ENCODE data around the gene METTL4. TPM values are rescaled to one million over a fixed set of nuclear protein-coding genes. Genes with fewer than 3 reads are reported as not detected.

Gene METTL4
- total RNA-seq, 1 experiment from 2014 or later: 23.9 TPM

DNA sequence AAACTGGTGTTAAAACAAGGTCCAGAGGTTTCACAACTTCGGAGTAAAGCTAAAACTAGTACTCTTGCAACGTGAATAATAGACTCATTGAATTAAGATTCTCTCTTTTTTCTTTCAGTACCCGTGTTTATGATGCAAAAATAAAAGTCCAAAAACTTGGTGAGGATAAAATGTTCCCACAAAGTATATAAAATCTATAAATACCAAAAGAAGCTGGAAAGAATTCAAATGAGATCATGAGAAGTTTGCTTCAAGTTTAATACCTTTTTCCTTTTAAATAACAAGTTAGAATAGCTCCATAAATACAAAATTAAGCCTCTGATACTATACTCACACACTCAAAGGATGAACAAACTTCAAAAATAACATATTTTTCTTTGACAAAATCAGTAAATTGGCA lies 34.0 kb downstream of the METTL4 start:
- ChIA-PET CTCF (interaction anchor here (0.5 to 0.6 kb wide), 2 partner anchors 17 to 1783 kb away, joined by 4 read pairs; no protein-coding TSS in a partner anchor), POLR2A (ENCODE audit: unreplicated experiment) (no interaction called here)
- Histone ChIP-seq H2AFZ (no peak overlapping the region), H3K27me3 (ENCODE audit: insufficient read depth, low read depth) (no peaks in the 10 kb centered on the region), H3K9me3 (ENCODE audit: insufficient read depth, low read depth) (no peaks in the 10 kb centered on the region), H3K36me3 (ENCODE audit: low read depth) (peaks cover 21% of the 10 kb centered on the region), H3K9me2 (ENCODE audit: insufficient read depth) (no peaks in the 10 kb centered on the region), H3F3A (ENCODE audit: insufficient read depth, low read depth) (no peaks in the 10 kb centered on the region), H4K20me1 (ENCODE audit: insufficient read depth) (no peaks in the 10 kb centered on the region), H3K4me1 (replicated peaks; ENCODE audit: insufficient read depth) (peaks cover 6% of the 10 kb centered on the region; the same call in 1 of the 2 replicates), H3K79me2 (ENCODE audit: low read depth) (no peaks in the 10 kb centered on the region), H3K4me2 (no peak overlapping the region), H3K4me3 (no peak overlapping the region), H3K27ac (no peak overlapping the region)
- intact Hi-C loops (cut with micrococcal nuclease; ENCODE audit: unreplicated experiment): no loop called here
- no peak for TF ChIP-seq EZH2 (IDR thresholded peaks at IDR 0.05; ENCODE audit: low read depth)
- TF ChIP-seq, protein P1, sequence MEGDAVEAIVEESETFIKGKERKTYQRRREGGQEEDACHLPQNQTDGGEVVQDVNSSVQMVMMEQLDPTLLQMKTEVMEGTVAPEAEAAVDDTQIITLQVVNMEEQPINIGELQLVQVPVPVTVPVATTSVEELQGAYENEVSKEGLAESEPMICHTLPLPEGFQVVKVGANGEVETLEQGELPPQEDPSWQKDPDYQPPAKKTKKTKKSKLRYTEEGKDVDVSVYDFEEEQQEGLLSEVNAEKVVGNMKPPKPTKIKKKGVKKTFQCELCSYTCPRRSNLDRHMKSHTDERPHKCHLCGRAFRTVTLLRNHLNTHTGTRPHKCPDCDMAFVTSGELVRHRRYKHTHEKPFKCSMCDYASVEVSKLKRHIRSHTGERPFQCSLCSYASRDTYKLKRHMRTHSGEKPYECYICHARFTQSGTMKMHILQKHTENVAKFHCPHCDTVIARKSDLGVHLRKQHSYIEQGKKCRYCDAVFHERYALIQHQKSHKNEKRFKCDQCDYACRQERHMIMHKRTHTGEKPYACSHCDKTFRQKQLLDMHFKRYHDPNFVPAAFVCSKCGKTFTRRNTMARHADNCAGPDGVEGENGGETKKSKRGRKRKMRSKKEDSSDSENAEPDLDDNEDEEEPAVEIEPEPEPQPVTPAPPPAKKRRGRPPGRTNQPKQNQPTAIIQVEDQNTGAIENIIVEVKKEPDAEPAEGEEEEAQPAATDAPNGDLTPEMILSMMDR (conservative IDR thresholded peaks at IDR 0.05): no peak
- no TSS peak for BruUV-seq (replicated peaks)
- no peak for DNase-seq

DNA sequence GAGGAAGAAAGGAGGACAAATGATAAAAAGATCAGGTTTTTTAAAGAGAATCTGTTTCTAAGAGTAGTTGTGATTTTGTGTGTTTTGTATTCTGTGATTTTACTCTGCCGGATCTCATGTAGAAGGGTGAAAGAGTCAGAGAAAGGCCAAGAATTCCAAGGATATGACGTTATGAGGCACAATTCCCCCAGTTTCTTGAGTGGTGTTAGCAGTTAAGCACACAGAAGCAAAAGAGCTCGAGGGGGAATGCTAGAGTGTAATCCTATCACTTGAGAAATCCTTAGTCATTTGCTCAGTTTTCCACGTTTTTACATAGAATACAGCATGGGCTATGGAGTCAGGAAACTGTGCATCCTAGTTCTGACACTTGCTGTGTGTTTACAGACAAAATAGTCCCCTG lies 34.8 kb downstream of the METTL4 start:
- no peak for DNase-seq
- Histone ChIP-seq H3K4me3 (no peak overlapping the region), H3K9me3 (ENCODE audit: insufficient read depth, low read depth) (no peaks in the 10 kb centered on the region), H3K4me1 (replicated peaks; ENCODE audit: insufficient read depth) (peaks cover 2% of the 10 kb centered on the region; the same call in 1 of the 2 replicates), H4K20me1 (ENCODE audit: insufficient read depth) (no peaks in the 10 kb centered on the region), H2AFZ (no peak overlapping the region), H3K27ac (no peak overlapping the region), H3K9me2 (ENCODE audit: insufficient read depth) (no peaks in the 10 kb centered on the region), H3K36me3 (ENCODE audit: low read depth) (peaks cover 20% of the 10 kb centered on the region), H3K79me2 (ENCODE audit: low read depth) (no peaks in the 10 kb centered on the region), H3K4me2 (no peak overlapping the region), H3F3A (ENCODE audit: insufficient read depth, low read depth) (no peaks in the 10 kb centered on the region), H3K27me3 (ENCODE audit: insufficient read depth, low read depth) (no peaks in the 10 kb centered on the region)
- ChIA-PET CTCF (no interaction called here), POLR2A (ENCODE audit: unreplicated experiment) (no interaction called here)
- no TSS peak for BruUV-seq (replicated peaks)
- TF ChIP-seq EZH2 (IDR thresholded peaks at IDR 0.05; ENCODE audit: low read depth): no peak
- TF ChIP-seq, protein P1 (conservative IDR thresholded peaks at IDR 0.05): no peak
- intact Hi-C loops (cut with micrococcal nuclease; ENCODE audit: unreplicated experiment): no loop called here

DNA sequence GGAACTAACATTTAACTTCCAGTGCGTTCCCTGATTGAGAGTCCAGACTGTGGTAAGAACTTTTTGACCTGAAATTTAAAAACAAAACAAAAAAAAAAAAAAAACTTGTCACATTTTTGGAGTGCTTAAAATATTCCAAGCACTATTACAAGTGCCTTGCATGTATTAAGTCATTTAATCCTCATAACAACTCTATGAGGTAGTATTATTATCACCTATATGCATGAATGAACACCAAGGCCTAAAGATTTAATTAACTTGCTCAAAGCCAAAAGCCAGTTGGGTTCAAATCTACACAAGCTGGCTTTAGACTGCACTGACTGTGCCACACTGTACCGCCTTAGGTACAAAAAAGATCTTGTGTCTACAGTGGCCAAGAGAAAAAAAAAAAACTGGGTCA lies 35.2 kb downstream of the METTL4 start:
- DNase-seq: no peak
- Histone ChIP-seq H2AFZ (no peak overlapping the region), H4K20me1 (ENCODE audit: insufficient read depth) (no peaks in the 10 kb centered on the region), H3K27me3 (ENCODE audit: insufficient read depth, low read depth) (no peaks in the 10 kb centered on the region), H3K9me3 (ENCODE audit: insufficient read depth, low read depth) (no peaks in the 10 kb centered on the region; the same call in 1 of the 2 replicates), H3K4me1 (replicated peaks; ENCODE audit: insufficient read depth) (no peaks in the 10 kb centered on the region), H3K36me3 (ENCODE audit: low read depth) (peaks cover 17% of the 10 kb centered on the region), H3K9me2 (ENCODE audit: insufficient read depth) (no peaks in the 10 kb centered on the region), H3K4me2 (no peak overlapping the region), H3K4me3 (no peak overlapping the region), H3K79me2 (ENCODE audit: low read depth) (no peaks in the 10 kb centered on the region), H3K27ac (no peak overlapping the region), H3F3A (ENCODE audit: insufficient read depth, low read depth) (no peaks in the 10 kb centered on the region)
- intact Hi-C loops (cut with micrococcal nuclease; ENCODE audit: unreplicated experiment): no loop called here
- TF ChIP-seq, protein P1 (conservative IDR thresholded peaks at IDR 0.05): no peak
- no peak for TF ChIP-seq EZH2 (IDR thresholded peaks at IDR 0.05; ENCODE audit: low read depth)
- BruUV-seq (replicated peaks): no TSS peak
- ChIA-PET POLR2A (ENCODE audit: unreplicated experiment) (no interaction called here), CTCF (no interaction called here)

Measured in PC-9 (cell line).